ENCODE measurements around the gene EXOC6.

The EXOC6 gene

DNA sequence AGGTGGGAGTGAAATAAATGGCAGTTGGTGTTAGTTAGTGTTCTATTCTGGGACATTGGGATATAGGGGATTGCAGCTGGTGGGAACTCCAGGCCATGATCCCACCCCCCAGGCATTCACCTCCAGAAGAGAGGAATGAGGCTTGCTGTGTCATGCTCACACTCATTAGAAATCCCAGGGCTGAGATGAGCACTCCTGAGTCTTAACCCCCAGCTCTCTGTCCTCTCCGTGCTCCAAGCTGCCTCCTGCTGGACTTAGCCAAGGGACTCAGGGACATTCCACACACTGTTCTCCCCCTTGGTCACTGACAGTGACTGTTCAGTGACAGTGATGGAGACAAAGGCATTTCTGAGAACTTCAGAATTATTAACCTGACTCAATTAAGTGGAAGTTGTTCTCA lies 246.9 kb downstream of the EXOC6 start:
- H3K4me1 ChIP-seq (ENCODE audit: insufficient read depth, low read length, poor library complexity, severe bottlenecking): no peaks in the 10 kb centered on the region
- H2AFZ ChIP-seq (ENCODE audit: low read length): no peak overlapping the region
- no peaks in the 10 kb centered on the region for H3K36me3 ChIP-seq (ENCODE audit: insufficient read depth, low read length)
- no peak overlapping the region for H3K4me3 ChIP-seq (ENCODE audit: low read length, poor library complexity, severe bottlenecking)
- no peaks in the 10 kb centered on the region for H4K20me1 ChIP-seq (ENCODE audit: insufficient read depth, low read length, poor library complexity, severe bottlenecking)
- H3K9me3 ChIP-seq (ENCODE audit: insufficient read depth, low read depth, low read length): no peaks in the 10 kb centered on the region
- TF ChIP-seq CTCF (conservative IDR thresholded peaks at IDR 0.05; ENCODE audit: low read length): no peak
- TF ChIP-seq EZH2phosphoT487 (IDR thresholded peaks at IDR 0.05; ENCODE audit: borderline replicate concordance): no peak
- no peaks in the 10 kb centered on the region for H3K9me2 ChIP-seq (replicated peaks; ENCODE audit: low read depth, low read length)
- H3F3A ChIP-seq (ENCODE audit: low read depth): no peaks in the 10 kb centered on the region
- H3K9ac ChIP-seq (ENCODE audit: low read depth, low read length, poor library complexity, severe bottlenecking): no peak overlapping the region
- no peaks in the 10 kb centered on the region for H3K27me3 ChIP-seq (ENCODE audit: insufficient read depth, low read length, poor library complexity, severe bottlenecking)
- H3K79me2 ChIP-seq (ENCODE audit: insufficient read depth, low read length): no peaks in the 10 kb centered on the region
- H3K4me2 ChIP-seq (ENCODE audit: low read depth, low read length, poor library complexity, severe bottlenecking): no peak overlapping the region

GRCh38 chr10:93096901-93097300 lies 248.6 kb downstream of the EXOC6 start:
- Histone ChIP-seq H3K27me3 (ENCODE audit: insufficient read depth, low read length, poor library complexity, severe bottlenecking) (no peaks in the 10 kb centered on the region), H4K20me1 (ENCODE audit: insufficient read depth, low read length, poor library complexity, severe bottlenecking) (no peaks in the 10 kb centered on the region), H3K9me3 (ENCODE audit: insufficient read depth, low read depth, low read length) (no peaks in the 10 kb centered on the region), H3K36me3 (ENCODE audit: insufficient read depth, low read length) (no peaks in the 10 kb centered on the region), H3K4me2 (ENCODE audit: low read depth, low read length, poor library complexity, severe bottlenecking) (no peak overlapping the region), H3K79me2 (ENCODE audit: insufficient read depth, low read length) (no peaks in the 10 kb centered on the region), H3K4me3 (ENCODE audit: low read length, poor library complexity, severe bottlenecking) (no peak overlapping the region), H3K9ac (ENCODE audit: low read depth, low read length, poor library complexity, severe bottlenecking) (no peak overlapping the region), H3K9me2 (replicated peaks; ENCODE audit: low read depth, low read length) (no peaks in the 10 kb centered on the region), H3F3A (ENCODE audit: low read depth) (no peaks in the 10 kb centered on the region), H2AFZ (ENCODE audit: low read length) (no peak overlapping the region), H3K4me1 (ENCODE audit: insufficient read depth, low read length, poor library complexity, severe bottlenecking) (no peaks in the 10 kb centered on the region)
- TF ChIP-seq EZH2phosphoT487 (IDR thresholded peaks at IDR 0.05; ENCODE audit: borderline replicate concordance) (no peak), CTCF (conservative IDR thresholded peaks at IDR 0.05; ENCODE audit: low read length) (no peak)

DNA sequence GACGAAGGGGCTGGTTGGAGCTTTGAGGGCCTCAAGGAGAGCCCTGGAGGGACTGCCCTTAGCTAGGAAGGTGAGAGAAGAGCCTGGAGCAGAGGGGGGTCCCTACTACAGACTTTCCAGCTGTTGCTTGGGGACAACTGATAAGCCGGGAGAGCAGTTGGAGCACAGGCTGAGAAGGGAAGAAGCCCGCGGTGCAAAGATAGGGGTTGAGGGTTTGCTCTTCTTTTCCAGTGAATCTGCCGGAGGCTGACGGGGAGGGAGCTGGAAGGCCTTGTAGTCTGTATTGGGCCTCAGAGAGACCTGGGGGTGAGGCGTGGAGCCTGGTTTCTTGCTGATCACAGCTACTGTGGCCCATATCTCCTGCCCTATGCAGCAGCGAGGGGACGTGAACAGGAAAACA lies 249.1 kb downstream of the EXOC6 start:
- no peak overlapping the region for H2AFZ ChIP-seq (ENCODE audit: low read length)
- no peaks in the 10 kb centered on the region for H3K79me2 ChIP-seq (ENCODE audit: insufficient read depth, low read length)
- no peaks in the 10 kb centered on the region for H3F3A ChIP-seq (ENCODE audit: low read depth)
- H3K4me3 ChIP-seq (ENCODE audit: low read length, poor library complexity, severe bottlenecking): no peak overlapping the region
- no peaks in the 10 kb centered on the region for H3K9me3 ChIP-seq (ENCODE audit: insufficient read depth, low read depth, low read length)
- no peaks in the 10 kb centered on the region for H3K27me3 ChIP-seq (ENCODE audit: insufficient read depth, low read length, poor library complexity, severe bottlenecking)
- no peak overlapping the region for H3K9ac ChIP-seq (ENCODE audit: low read depth, low read length, poor library complexity, severe bottlenecking)
- no peaks in the 10 kb centered on the region for H4K20me1 ChIP-seq (ENCODE audit: insufficient read depth, low read length, poor library complexity, severe bottlenecking)
- no peaks in the 10 kb centered on the region for H3K4me1 ChIP-seq (ENCODE audit: insufficient read depth, low read length, poor library complexity, severe bottlenecking)
- no peaks in the 10 kb centered on the region for H3K9me2 ChIP-seq (replicated peaks; ENCODE audit: low read depth, low read length)
- H3K4me2 ChIP-seq (ENCODE audit: low read depth, low read length, poor library complexity, severe bottlenecking): no peak overlapping the region
- TF ChIP-seq CTCF (conservative IDR thresholded peaks at IDR 0.05; ENCODE audit: low read length): no peak
- no peak for TF ChIP-seq EZH2phosphoT487 (IDR thresholded peaks at IDR 0.05; ENCODE audit: borderline replicate concordance)
- no peaks in the 10 kb centered on the region for H3K36me3 ChIP-seq (ENCODE audit: insufficient read depth, low read length)

All from Loucy (cell line).